Measurements from ENCODE around the gene MRPL37. TPM values are rescaled to one million over a fixed set of nuclear protein-coding genes. Genes with fewer than 3 reads are reported as not detected.

The MRPL37 gene
- polyA plus RNA-seq, 2 of the 4 experiments (the other 2 are of a cell fraction), result 16.2 to 68.9 TPM

GRCh38 chr1:54255026-54255702 is 55.2 kb downstream of the MRPL37 start:
- no peak for TF ChIP-seq BCL3 (IDR thresholded peaks at IDR 0.05)
- TF ChIP-seq ZSCAN20 (CRISPR knock-in tag; IDR thresholded peaks at IDR 0.05), result no peak
- TF ChIP-seq ZC3H11A (IDR thresholded peaks at IDR 0.05), result no peak
- no peak for TF ChIP-seq RNF2 (IDR thresholded peaks at IDR 0.05; ENCODE audit: borderline replicate concordance, low read depth)
- TF ChIP-seq GATA3 (IDR thresholded peaks at IDR 0.05; ENCODE audit: borderline replicate concordance), result no peak
- TF ChIP-seq SMC3 (IDR thresholded peaks at IDR 0.05), result no peak
- TF ChIP-seq HDAC2 (IDR thresholded peaks at IDR 0.05), result no peak
- TF ChIP-seq CHD4 (IDR thresholded peaks at IDR 0.05; ENCODE audit: borderline replicate concordance), result no peak
- H3K27ac ChIP-seq, result no peak overlapping the region; a peak in 1 of 6 replicates
- H3K4me1 ChIP-seq, result peaks cover 2% of the 10 kb centered on the region; the same call in 2 of the 3 replicates
- 89% methylated on average over 3 of the region's 9 CpGs for WGBS (ENCODE audit: missing lambda C conversion rate)
- CTCF ChIA-PET, result interaction anchor here (0.6 to 1.3 kb wide), 3 partner anchors 8 to 14 kb away, joined by 3 to 4 read pairs (median 3); no protein-coding TSS in a partner anchor
- H3K9me3 ChIP-seq, result no peaks in the 10 kb centered on the region
- ATAC-seq, result no peak
- POLR2A ChIA-PET, result no interaction called here
- H3K4me2 ChIP-seq, result no peak overlapping the region
- FAIRE-seq, result no peak
- H3K4me3 ChIP-seq, result no peak overlapping the region
- no peak for DNase-seq (ENCODE audit: low read depth in 1 of 2, low spot score in 1 of 2)

- POLR2A ChIA-PET, result no interaction called here
- TF ChIP-seq ESRRA (IDR thresholded peaks at IDR 0.05; ENCODE audit: borderline replicate concordance, low read length), result no peak
- TF ChIP-seq USF2 (IDR thresholded peaks at IDR 0.05), result no peak
- TF ChIP-seq NPAS2 (CRISPR knock-in tag; IDR thresholded peaks at IDR 0.05; ENCODE audit: borderline replicate concordance), result no peak
- TF ChIP-seq ZC3H11A (IDR thresholded peaks at IDR 0.05), result no peak
- no peak for TF ChIP-seq SREBF2 (IDR thresholded peaks at IDR 0.05)
- TF ChIP-seq MAZ (IDR thresholded peaks at IDR 0.05; ENCODE audit: borderline replicate concordance, low read depth, low read length), result no peak
- no peak for TF ChIP-seq MAX (IDR thresholded peaks at IDR 0.05)
- no peak for TF ChIP-seq CTCF (IDR thresholded peaks at IDR 0.05)
- TF ChIP-seq EHF (CRISPR knock-in tag; IDR thresholded peaks at IDR 0.05), result no peak
- no peak for TF ChIP-seq RARB (CRISPR knock-in tag; IDR thresholded peaks at IDR 0.05)
- no peak for TF ChIP-seq HDAC2 (IDR thresholded peaks at IDR 0.05)
- TF ChIP-seq FOSB (CRISPR knock-in tag; IDR thresholded peaks at IDR 0.05), result no peak
- CTCF ChIA-PET, result interaction anchor here (1.3 kb wide), 1 partner anchor 9 kb away, joined by 3 read pairs; no protein-coding TSS in a partner anchor
- ATAC-seq, result no peak
- no peak overlapping the region for H3K4me3 ChIP-seq
- H3K27ac ChIP-seq, result no peak overlapping the region
- no peak overlapping the region for H3K4me2 ChIP-seq
- no peaks in the 10 kb centered on the region for H3K4me1 ChIP-seq
- no peaks in the 10 kb centered on the region for H3K9me3 ChIP-seq
- no peak for DNase-seq (ENCODE audit: low read depth in 1 of 2, low spot score in 1 of 2)
- no peak for FAIRE-seq
- 89% methylated on average over 13 of the region's 13 CpGs for WGBS (ENCODE audit: missing lambda C conversion rate)
Measured at GRCh38 chr1:54256522-54257345, 56.8 kb downstream of the MRPL37 start.

- Histone ChIP-seq H3K4me2 (no peak overlapping the region), H3K9me3 (no peaks in the 10 kb centered on the region), H3K4me1 (no peaks in the 10 kb centered on the region), H3K27ac (no peak overlapping the region), H3K4me3 (no peak overlapping the region)
- 83% methylated on average over 10 of the region's 10 CpGs for WGBS (ENCODE audit: missing lambda C conversion rate)
- ChIA-PET CTCF (no interaction called here), POLR2A (no interaction called here)
- DNase-seq (ENCODE audit: low read depth in 1 of 2, low spot score in 1 of 2) (no peak), ATAC-seq (no peak), FAIRE-seq (no peak)
- TF ChIP-seq RNF2 (IDR thresholded peaks at IDR 0.05; ENCODE audit: borderline replicate concordance, low read depth) (no peak), CBX2 (IDR thresholded peaks at IDR 0.05; ENCODE audit: borderline replicate concordance, low read depth) (no peak), MAFK (IDR thresholded peaks at IDR 0.05; ENCODE audit: partially characterized antibody) (no peak), POLR2AphosphoS2 (conservative IDR thresholded peaks at IDR 0.05; ENCODE audit: low read length) (no peak), HOXA7 (CRISPR knock-in tag; IDR thresholded peaks at IDR 0.05) (no peak), GATA3 (IDR thresholded peaks at IDR 0.05; ENCODE audit: borderline replicate concordance) (no peak), KDM5A (IDR thresholded peaks at IDR 0.05) (no peak), HOXB5 (CRISPR knock-in tag; IDR thresholded peaks at IDR 0.05) (no peak), CBX8 (IDR thresholded peaks at IDR 0.05) (no peak), RAD21 (conservative IDR thresholded peaks at IDR 0.05 in 1 of 2, IDR thresholded peaks at IDR 0.05 in 1 of 2) (no peak), RCOR1 (IDR thresholded peaks at IDR 0.05; ENCODE audit: low read depth, low read length) (no peak), ESRRA (IDR thresholded peaks at IDR 0.05; ENCODE audit: borderline replicate concordance, low read length) (no peak), POLR2A (IDR thresholded peaks at IDR 0.05; ENCODE audit: low read length) (no peak), PHF8 (IDR thresholded peaks at IDR 0.05; ENCODE audit: borderline replicate concordance, low read depth) (no peak), JUN (IDR thresholded peaks at IDR 0.05) (no peak)
Measured at GRCh38 chr1:54257346-54257620, 57.3 kb downstream of the MRPL37 start.
